Measurements from ENCODE around the gene GNLY.
"Not testable (repeated sequence)": the region's sequence is repeated elsewhere in the genome, so short reads cannot be mapped to it uniquely, and the experiment has no call there.

The GNLY gene

GRCh38 chr2:85665264-85665937, 28.8 kb upstream of the GNLY start:
- no peak for DNase-seq

GRCh38 chr2:85666016-85666415, 28.1 kb upstream of the GNLY start:
- no peak for DNase-seq

GRCh38 chr2:85666435-85667316, 27.5 kb upstream of the GNLY start:
- no peak for DNase-seq

GRCh38 chr2:85667561-85668008, 26.6 kb upstream of the GNLY start:
- no peak for DNase-seq

- no peak for DNase-seq
These were observed 25.9 kb upstream of the GNLY start, which contains the start of gene SFTPB for GRCh38 chr2:85668009-85668856. SFTPB (minus strand) TSS chr2:85668199; CDS start chr2:85668183, 16 bp downstream.

GRCh38 chr2:85668857-85669142, 25.4 kb upstream of the GNLY start:
- no peak for DNase-seq

GRCh38 chr2:85669549-85669948, 24.6 kb upstream of the GNLY start:
- DNase-seq, result no peak

- DNase-seq, result not testable (repeated sequence)
These were observed 23.7 kb upstream of the GNLY start for GRCh38 chr2:85670416-85670815.

GRCh38 chr2:85672456-85672855, 21.7 kb upstream of the GNLY start:
- DNase-seq, result peak; percentile 81

- no peak for DNase-seq
These were observed 20.3 kb upstream of the GNLY start for GRCh38 chr2:85673716-85674375.

GRCh38 chr2:85674417-85674816, 19.7 kb upstream of the GNLY start:
- DNase-seq, result no peak

- DNase-seq, result no peak
These were observed 18.7 kb upstream of the GNLY start for GRCh38 chr2:85675427-85675826.

GRCh38 chr2:85675866-85676548, 18.2 kb upstream of the GNLY start:
- no peak for DNase-seq

GRCh38 chr2:85678377-85678776, 15.8 kb upstream of the GNLY start:
- DNase-seq, result no peak

- DNase-seq, result no peak
These were observed 15.1 kb upstream of the GNLY start for GRCh38 chr2:85678794-85679672.

- no peak for DNase-seq
These were observed 13.3 kb upstream of the GNLY start for GRCh38 chr2:85680707-85681371.

- DNase-seq, result no peak
These were observed 12.8 kb upstream of the GNLY start for GRCh38 chr2:85681372-85681763.

- DNase-seq, result no peak
These were observed 12.4 kb upstream of the GNLY start for GRCh38 chr2:85681776-85682175.

GRCh38 chr2:85682378-85682777, 11.8 kb upstream of the GNLY start:
- no peak for DNase-seq

GRCh38 chr2:85684380-85684779, 9.8 kb upstream of the GNLY start:
- no peak for DNase-seq

- no peak for DNase-seq
These were observed 9.4 kb upstream of the GNLY start for GRCh38 chr2:85684806-85685205.
